Common myeloid progenitor, CD34-positive (primary cell): ENCODE data around the gene PFKL. TPM values are rescaled to one million over a fixed set of nuclear protein-coding genes. Genes with fewer than 3 reads are reported as not detected.

Experiments
- CTCF ChIA-PET: fragments of 350-600 bp; sonication (Branson Sonifier 250); formaldehyde crosslinking; loops from one replicate; lab custom pipeline; 2021; ENCODE audit warnings: antibody characterized with exemption; lab: Charles Lee
- POLR2A ChIA-PET: fragments of 350-600 bp; sonication (Branson Sonifier 250); formaldehyde crosslinking; loops from one replicate; lab custom pipeline; 2021; ENCODE audit warnings: antibody characterized with exemption; lab: Charles Lee
- DNase-seq, 3 donors: peaks; one replicate each; pipeline versions ENCODE4 v3.0.0 to v3.0.0-alpha.2; 2013
- H3K27ac ChIP-seq, 2 experiments: 1 replicate in 1 of 2; 2 replicates in 1 of 2; pipeline ENCODE4 v1.7.0; 2013; ENCODE audit warnings: inconsistent platforms in 2 of 2, low read length in 2 of 2, mild to moderate bottlenecking in 2 of 2, low read depth in 1 of 2, moderate library complexity in 1 of 2; ENCODE audit not compliant: severe bottlenecking in 2 of 2, insufficient read depth in 1 of 2, poor library complexity in 1 of 2
- H3K27me3 ChIP-seq, 5 experiments: replicated peaks in 2 of 5; 1 replicate in 3 of 5; 2 replicates in 2 of 5; pipeline versions ENCODE4 v1.6.1 to v1.7.0; 2013; ENCODE audit warnings: low read length in 4 of 5, mild to moderate bottlenecking in 2 of 5, moderate library complexity in 2 of 5, inconsistent platforms in 1 of 5; ENCODE audit not compliant: insufficient read depth in 5 of 5, control insufficient read depth in 4 of 5
- H3K36me3 ChIP-seq, 4 experiments: 1 replicate in 2 of 4; 2 replicates in 2 of 4; pipeline versions ENCODE4 v1.6.1 to v1.7.0; 2013; ENCODE audit warnings: low read length in 3 of 4, control low read depth in 1 of 4, mild to moderate bottlenecking in 1 of 4; ENCODE audit not compliant: control insufficient read depth in 4 of 4, insufficient read depth in 4 of 4
- H3K4me1 ChIP-seq, 4 experiments: 1 replicate in 3 of 4; 2 replicates in 1 of 4; pipeline versions ENCODE4 v1.6.1 to v1.7.1; 2013; ENCODE audit warnings: low read length in 3 of 4, mild to moderate bottlenecking in 3 of 4, control low read depth in 1 of 4, inconsistent platforms in 1 of 4, moderate library complexity in 1 of 4; ENCODE audit not compliant: control insufficient read depth in 4 of 4, insufficient read depth in 4 of 4; ENCODE audit errors: control extremely low read depth in 1 of 4
- H3K4me3 ChIP-seq, 7 experiments: 1 replicate in 4 of 7; 2 replicates in 3 of 7; pipeline versions ENCODE4 v1.5.1 to v1.7.0; 2013; ENCODE audit warnings: mild to moderate bottlenecking in 7 of 7, low read length in 6 of 7, moderate library complexity in 6 of 7, inconsistent platforms in 2 of 7, low read depth in 2 of 7, control low read depth in 1 of 7; ENCODE audit not compliant: insufficient read depth in 4 of 7, control insufficient read depth in 1 of 7; ENCODE audit errors: extremely low read depth in 1 of 7
- H3K9me3 ChIP-seq, 5 experiments: 1 replicate in 4 of 5; 2 replicates in 1 of 5; pipeline versions ENCODE4 v1.6.1 to v1.7.1; 2013; ENCODE audit warnings: low read length in 4 of 5, mild to moderate bottlenecking in 2 of 5, inconsistent platforms in 1 of 5, low read depth in 1 of 5, moderate library complexity in 1 of 5; ENCODE audit not compliant: control insufficient read depth in 4 of 5, insufficient read depth in 2 of 5; ENCODE audit errors: control extremely low read depth in 1 of 5
- WGBS: methylation state at CpG from one replicate; pipeline ENCODE4 v1.1.5; 2013; ENCODE audit not compliant: insufficient coverage; 5-methylcytosine and 5-hydroxymethylcytosine counted together
- polyA plus RNA-seq: library from polyadenylated mRNA; unstranded; fragments of 120-200 nt; gene quantifications from one replicate; pipeline ENCODE4 v1.2.1, GENCODE V29; 2013

The PFKL gene
- 73.1 TPM for polyA plus RNA-seq

DNA sequence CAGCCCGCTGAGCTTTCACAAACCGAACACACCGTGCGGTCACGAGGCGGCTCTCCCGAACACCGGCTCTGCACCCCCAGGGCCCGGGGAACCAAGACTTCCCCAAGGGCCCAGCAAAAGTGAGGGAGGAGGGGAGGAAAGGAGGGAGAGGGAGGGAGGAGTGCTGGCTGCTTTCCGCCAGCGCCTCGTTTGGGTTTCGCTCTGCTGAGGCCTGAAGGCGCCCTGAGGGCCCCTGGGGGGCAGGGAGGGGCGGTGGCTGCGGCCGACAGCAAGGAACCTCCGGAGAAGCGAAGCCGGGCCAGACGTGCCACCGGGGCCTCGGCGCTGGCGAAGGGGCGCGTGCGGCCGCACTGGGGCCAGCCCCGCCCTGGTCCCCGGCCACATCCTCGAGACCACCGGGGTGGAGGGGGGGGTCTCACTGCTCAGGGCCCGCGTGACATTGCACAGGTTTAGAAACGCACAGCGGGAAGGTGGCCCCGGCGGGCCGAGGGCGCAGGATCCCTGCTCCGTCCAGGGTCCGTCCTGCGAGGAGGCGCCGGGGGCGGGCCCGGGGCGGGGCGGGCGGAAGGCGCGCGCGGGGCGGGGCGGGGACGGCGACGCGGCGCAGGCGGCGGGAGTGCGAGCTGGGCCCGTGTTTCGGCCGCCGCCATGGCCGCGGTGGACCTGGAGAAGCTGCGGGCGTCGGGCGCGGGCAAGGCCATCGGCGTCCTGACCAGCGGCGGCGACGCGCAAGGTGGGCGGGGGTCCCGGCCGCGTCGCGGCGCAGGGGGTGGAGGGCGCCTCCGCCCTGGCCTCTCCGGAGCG lies at the start of gene PFKL:
Gene PFKL, plus strand, starts transcription at position 596 of the 804 bp plus-strand sequence. Its CDS starts 53 bp downstream, at position 649.
- peak; percentile 63 to 85 (median 77) for DNase-seq
- CTCF ChIA-PET: interaction anchor here (2.3 kb wide), 1 partner anchor 13 kb away, joined by 10 read pairs; no protein-coding TSS in a partner anchor
- POLR2A ChIA-PET: no interaction called here
- no peaks in the 10 kb centered on the region for H3K9me3 ChIP-seq
- peaks cover 0 to 3% (median 0%) of the 10 kb centered on the region in 4 experiments for H3K36me3 ChIP-seq
- WGBS: 0% methylated on average over 78 of the region's 94 CpGs
- H3K27ac ChIP-seq: peak within 1 kb of the TSS in 1 of 2 experiments; percentile 74
- peaks cover 7 to 70% (median 61%) of the 10 kb centered on the region in 4 experiments for H3K4me1 ChIP-seq
- H3K27me3 ChIP-seq: no peaks in the 10 kb centered on the region
- peak within 1 kb of the TSS; percentile 60 to 84 (median 77) for H3K4me3 ChIP-seq

DNA sequence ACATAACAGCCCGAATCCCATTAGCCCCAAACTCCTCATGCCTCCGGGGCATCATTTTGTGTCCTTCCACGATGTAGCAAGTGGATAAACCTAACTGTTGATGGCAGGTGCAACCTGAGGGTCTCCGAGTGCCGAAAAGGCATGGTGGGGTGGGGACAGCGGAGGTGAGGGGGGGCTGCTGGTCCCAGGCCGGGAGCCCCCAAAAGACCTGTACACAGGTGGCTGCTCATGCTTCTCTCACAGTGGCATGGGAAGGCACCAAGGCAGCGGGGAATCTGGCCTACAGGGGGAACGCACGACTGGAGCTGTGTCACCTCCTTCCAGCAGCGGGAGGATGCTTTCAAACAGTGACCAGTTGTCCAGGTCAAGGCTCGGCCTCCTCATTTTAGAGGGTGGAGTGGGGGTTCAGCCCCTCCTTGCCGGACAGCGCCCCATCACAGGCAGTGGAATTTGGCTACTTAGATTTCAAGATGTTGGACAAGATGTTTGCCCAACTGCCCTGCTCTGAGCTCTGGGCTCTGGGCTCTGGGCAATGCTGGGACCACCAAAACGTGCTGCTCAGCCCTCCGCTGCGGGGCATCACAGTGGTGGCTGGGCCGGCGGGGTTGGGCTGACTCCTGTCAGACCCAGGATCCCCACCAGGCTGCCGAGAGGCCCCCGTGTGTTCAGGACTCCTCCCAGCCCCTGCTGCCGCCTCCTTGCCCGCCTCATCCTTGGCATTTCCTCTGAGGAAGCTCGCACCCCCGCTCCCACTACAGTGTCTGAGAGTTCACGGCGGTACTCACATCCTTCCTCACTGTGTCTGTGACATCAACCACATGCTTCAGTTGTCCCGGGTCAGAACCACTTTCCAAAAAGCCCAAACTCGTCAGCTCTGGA lies 45.8 kb upstream of the PFKL start:
- Histone ChIP-seq H3K27me3 (no peaks in the 10 kb centered on the region), H3K36me3 (no peaks in the 10 kb centered on the region), H3K4me1 (peaks cover 0 to 6% (median 6%) of the 10 kb centered on the region in 4 experiments), H3K9me3 (no peaks in the 10 kb centered on the region), H3K27ac (no peak overlapping the region), H3K4me3 (no peak overlapping the region)
- CTCF ChIA-PET: interaction anchor here (1.0 to 2.1 kb wide), 3 partner anchors 12 to 44 kb away, joined by 3 to 6 read pairs (median 3); no protein-coding TSS in a partner anchor
- WGBS: 52% methylated on average over 27 of the region's 29 CpGs
- peak; percentile 2 to 19 (median 6) for DNase-seq
- POLR2A ChIA-PET: no interaction called here

DNA sequence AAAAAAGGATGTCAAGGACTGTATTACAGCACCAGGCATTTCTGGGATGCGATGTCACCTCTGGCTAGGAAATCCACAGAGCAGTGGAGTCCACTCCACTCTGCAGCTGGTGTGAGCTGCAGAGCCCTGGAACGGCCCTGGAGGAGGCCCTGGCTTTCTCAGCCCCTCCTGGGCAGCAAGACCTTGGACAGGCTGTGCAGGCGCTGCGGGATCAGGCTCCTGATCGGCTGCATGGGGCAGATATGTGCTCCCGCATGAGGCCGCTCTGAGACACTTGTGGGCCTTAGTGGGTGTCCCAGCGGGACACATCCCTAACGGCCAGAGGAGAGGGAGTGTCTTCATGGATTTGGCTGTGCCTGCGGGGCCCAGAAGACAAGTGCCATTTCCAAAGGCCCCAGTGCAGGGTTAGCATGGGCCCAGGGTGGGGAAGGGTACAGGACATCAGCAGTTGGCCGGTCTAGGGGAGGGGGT lies 44.3 kb upstream of the PFKL start:
- ChIA-PET CTCF (interaction anchor here (1.2 to 2.1 kb wide), 2 partner anchors 12 to 43 kb away, joined by 3 to 6 read pairs; no protein-coding TSS in a partner anchor), POLR2A (no interaction called here)
- H3K36me3 ChIP-seq: no peaks in the 10 kb centered on the region
- H3K4me3 ChIP-seq: no peak overlapping the region
- no peak for DNase-seq
- no peaks in the 10 kb centered on the region for H3K27me3 ChIP-seq
- no peak overlapping the region for H3K27ac ChIP-seq
- peaks cover 0 to 6% (median 6%) of the 10 kb centered on the region in 4 experiments for H3K4me1 ChIP-seq
- no peaks in the 10 kb centered on the region for H3K9me3 ChIP-seq
- WGBS: 99% methylated on average over 10 of the region's 11 CpGs

DNA sequence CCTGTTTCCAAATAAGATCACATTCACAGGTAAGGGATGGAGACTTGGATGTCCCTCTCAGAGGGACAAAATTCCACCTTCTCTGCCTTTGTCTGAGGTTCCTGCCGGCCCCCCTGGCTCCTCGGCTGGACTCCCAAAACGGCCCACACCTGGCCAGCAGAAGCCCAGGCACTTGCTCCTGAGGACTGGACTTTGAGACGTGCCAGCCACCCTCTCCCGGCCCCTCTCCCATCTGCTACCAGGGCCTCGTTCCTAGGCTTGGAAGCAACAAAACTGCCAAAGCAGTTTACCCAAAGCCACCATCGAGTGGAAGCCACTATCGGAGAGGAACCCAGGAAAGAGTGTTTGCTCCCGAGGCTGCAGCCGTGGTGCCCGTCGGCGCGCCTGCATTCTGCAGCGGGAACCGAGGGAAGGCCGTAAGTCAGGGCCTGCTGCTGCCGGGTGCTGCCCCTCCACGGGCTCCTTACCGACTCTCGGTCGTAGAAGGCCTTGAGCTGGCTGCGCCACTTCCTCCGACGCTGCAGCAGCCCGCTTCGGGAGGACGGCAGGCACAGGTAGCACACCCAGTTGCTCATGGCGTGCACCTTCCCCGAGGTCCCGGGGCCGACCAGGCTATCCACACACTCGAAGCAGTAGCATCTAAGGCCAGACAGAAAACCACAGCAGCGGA lies 41.7 kb upstream of the PFKL start:
- CTCF ChIA-PET: interaction anchor here (1.2 to 1.7 kb wide), 2 partner anchors 9 to 40 kb away, joined by 3 read pairs; no protein-coding TSS in a partner anchor
- H3K9me3 ChIP-seq: no peaks in the 10 kb centered on the region
- H3K27ac ChIP-seq: no peak overlapping the region
- 96% methylated on average over 32 of the region's 34 CpGs for WGBS
- no peaks in the 10 kb centered on the region for H3K36me3 ChIP-seq
- POLR2A ChIA-PET: no interaction called here
- peaks cover 0 to 7% (median 6%) of the 10 kb centered on the region in 4 experiments for H3K4me1 ChIP-seq
- no peak overlapping the region for H3K4me3 ChIP-seq
- no peaks in the 10 kb centered on the region for H3K27me3 ChIP-seq
- DNase-seq: no peak

DNA sequence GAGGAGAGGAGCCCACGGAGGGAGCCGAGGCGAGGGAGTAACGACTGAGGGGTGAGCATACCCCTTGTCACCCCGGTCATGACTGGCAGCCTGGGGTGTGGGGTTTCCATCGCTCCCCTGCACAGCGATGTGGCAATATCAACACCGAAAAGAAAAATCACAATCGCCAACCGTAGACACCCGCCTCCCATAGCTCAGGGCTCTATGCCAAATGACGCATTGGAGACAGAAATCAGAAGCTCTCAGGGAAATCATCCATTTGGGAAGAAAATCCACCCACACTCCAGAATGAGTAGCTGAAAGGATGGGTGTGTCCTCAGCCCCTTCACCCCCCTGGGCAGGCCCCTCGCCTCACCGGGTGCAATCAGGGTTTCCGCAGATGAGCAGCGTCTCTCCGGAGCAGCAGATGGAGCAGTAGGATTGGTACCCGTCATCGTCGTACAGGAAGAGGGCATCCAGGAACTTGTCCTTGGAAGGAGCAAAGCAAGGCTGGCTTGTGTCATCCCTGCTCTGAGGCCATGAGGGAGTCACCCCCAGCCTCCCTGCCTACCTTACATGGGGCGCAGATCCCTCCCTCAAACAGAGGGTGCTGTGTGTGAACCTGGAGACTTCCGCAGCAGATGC lies 40.7 kb upstream of the PFKL start:
- Histone ChIP-seq H3K27ac (no peak overlapping the region), H3K9me3 (no peaks in the 10 kb centered on the region), H3K36me3 (no peaks in the 10 kb centered on the region), H3K27me3 (no peaks in the 10 kb centered on the region), H3K4me1 (peaks cover 0 to 6% (median 5%) of the 10 kb centered on the region in 4 experiments), H3K4me3 (no peak overlapping the region)
- WGBS: 98% methylated on average over 20 of the region's 22 CpGs
- DNase-seq: no peak
- ChIA-PET CTCF (interaction anchor here (1.2 kb wide), 1 partner anchor 39 kb away, joined by 3 read pairs; no protein-coding TSS in a partner anchor), POLR2A (no interaction called here)

DNA sequence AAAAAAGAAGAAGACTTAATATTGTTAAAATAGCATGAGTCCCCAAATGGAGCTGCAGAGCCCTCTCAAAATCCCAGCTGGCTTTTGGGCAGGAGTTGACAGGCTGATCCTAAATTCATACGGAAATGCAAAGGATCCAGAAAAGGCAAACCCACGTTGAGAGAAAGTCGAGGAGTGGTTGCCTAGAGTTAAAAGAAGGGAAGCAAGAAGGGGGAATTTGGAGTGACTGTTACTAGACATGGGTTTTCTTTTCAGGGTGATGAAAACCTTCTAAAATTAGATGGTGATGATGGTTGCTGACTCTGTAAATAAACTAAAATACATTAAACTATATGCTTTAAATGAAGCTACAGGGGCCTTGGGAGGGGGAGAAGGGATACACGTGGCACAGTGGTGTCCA lies 39.8 kb upstream of the PFKL start:
- WGBS: 100% methylated on average over 1 of the region's 4 CpGs
- no peak overlapping the region for H3K4me3 ChIP-seq

More for the DNA sequence above, 39.8 kb upstream of the PFKL start:
- Histone ChIP-seq H3K27ac (no peak overlapping the region), H3K27me3 (no peaks in the 10 kb centered on the region), H3K4me1 (peaks cover 0 to 2% (median 0%) of the 10 kb centered on the region in 4 experiments), H3K36me3 (no peaks in the 10 kb centered on the region), H3K9me3 (no peaks in the 10 kb centered on the region)
- POLR2A ChIA-PET: no interaction called here
- DNase-seq: no peak
- CTCF ChIA-PET: no interaction called here
